Smooth muscle cell (in vitro differentiated cells): Measurements from ENCODE around the gene TBC1D22B. TPM values are rescaled to one million over a fixed set of nuclear protein-coding genes. Genes with fewer than 3 reads are reported as not detected.

ENCODE experiments used
- DNase-seq: peaks from one replicate; lab custom pipeline; 2025; ENCODE audit not compliant: unreplicated experiment; lab: John Stamatoyannopoulos, UW
- H2AFZ ChIP-seq: fragments of 200-600 bp; sonication (generic); 2 replicates; pipeline ENCODE4 v1.6.0; 2016; ENCODE audit warnings: antibody characterized with exemption, low read depth, mild to moderate bottlenecking
- H3F3A ChIP-seq: fragments of 200-600 bp; sonication (generic); 2 replicates; pipeline ENCODE4 v1.6.0; 2017; ENCODE audit warnings: antibody characterized with exemption, low read depth
- H3K27ac ChIP-seq: fragments of 200-600 bp; sonication (generic); 2 replicates; pipeline ENCODE4 v1.5.1; 2016; ENCODE audit warnings: low read depth, mild to moderate bottlenecking
- H3K27me3 ChIP-seq: fragments of 200-600 bp; sonication (generic); 2 replicates; pipeline ENCODE4 v1.6.1; 2016; ENCODE audit warnings: low read depth, mild to moderate bottlenecking
- H3K36me3 ChIP-seq: fragments of 200-600 bp; sonication (generic); 2 replicates; pipeline ENCODE4 v1.5.1; 2016; ENCODE audit warnings: low read depth
- H3K4me1 ChIP-seq: fragments of 200-600 bp; sonication (generic); 2 replicates; pipeline ENCODE4 v1.5.1; 2016; ENCODE audit warnings: low read depth
- H3K4me2 ChIP-seq: fragments of 200-600 bp; sonication (generic); 2 replicates; pipeline ENCODE4 v1.6.0; 2016; ENCODE audit warnings: mild to moderate bottlenecking
- H3K4me3 ChIP-seq: fragments of 200-600 bp; sonication (generic); 2 replicates; pipeline ENCODE4 v1.5.1; 2016; ENCODE audit warnings: mild to moderate bottlenecking
- H3K79me2 ChIP-seq: fragments of 200-600 bp; sonication (generic); 2 replicates; pipeline ENCODE4 v1.6.0; 2016; ENCODE audit warnings: low read depth, mild to moderate bottlenecking
- H3K9ac ChIP-seq: fragments of 200-600 bp; sonication (generic); 2 replicates; pipeline ENCODE4 v1.6.0; 2016; ENCODE audit warnings: low read depth
- H3K9me3 ChIP-seq: fragments of 200-600 bp; sonication (generic); replicated peaks from 2 replicates; pipeline ENCODE4 v1.5.1; 2016; ENCODE audit warnings: low read depth
- H4K20me1 ChIP-seq: fragments of 200-600 bp; sonication (generic); 2 replicates; pipeline ENCODE4 v1.6.0; 2016; ENCODE audit warnings: low read depth
- CTCF ChIP-seq: fragments of 200-600 bp; sonication (generic); IDR thresholded peaks from 2 replicates; pipeline ENCODE4 v1.5.1; 2017; ENCODE audit warnings: borderline replicate concordance, mild to moderate bottlenecking, antibody characterized with exemption; ENCODE audit not compliant: insufficient read depth, poor library complexity, severe bottlenecking
- WGBS: methylation state at CpG from one replicate; pipeline ENCODE4 v1.1.7; 2016; ENCODE audit warnings: low lambda C conversion rate; 5-methylcytosine and 5-hydroxymethylcytosine counted together
- polyA plus RNA-seq: library from polyadenylated mRNA; unstranded; fragments of >200 nt; fragmentation: Nextera tagmentation; extraction: Ambion mirVana; gene quantifications from 2 replicates; pipeline ENCODE4 v1.2.1, GENCODE V29; 2016
- total RNA-seq: library from RNA; depleted of rRNA; stranded (reverse); fragments of >200 nt; gene quantifications from 2 replicates; pipeline ENCODE4 v1.2.3, GENCODE V29; 2014

Gene TBC1D22B
- total and polyA plus RNA-seq, 2 experiments from 2014 or later, result 5.6 to 7.2 TPM

- no peak overlapping the region for H2AFZ ChIP-seq
- peaks cover 5% of the 10 kb centered on the region for H3K36me3 ChIP-seq
- WGBS, result 69% methylated on average over 3 of the region's 3 CpGs
- H3F3A ChIP-seq, result no peaks in the 10 kb centered on the region
- no peak for TF ChIP-seq CTCF
- no peak overlapping the region for H3K27ac ChIP-seq
- no peak for DNase-seq
- no peak overlapping the region for H3K4me2 ChIP-seq
- no peak overlapping the region for H3K9ac ChIP-seq
- H3K4me1 ChIP-seq, result no peaks in the 10 kb centered on the region
- peaks cover 42% of the 10 kb centered on the region for H3K79me2 ChIP-seq
- no peak overlapping the region for H3K4me3 ChIP-seq
- H3K9me3 ChIP-seq, result no peaks in the 10 kb centered on the region
- peaks cover 64% of the 10 kb centered on the region for H4K20me1 ChIP-seq
- H3K27me3 ChIP-seq, result no peaks in the 10 kb centered on the region
Measured at GRCh38 chr6:37265860-37266259, 8.3 kb downstream of the TBC1D22B start.

- no peak overlapping the region for H2AFZ ChIP-seq
- H3K36me3 ChIP-seq, result peaks cover 5% of the 10 kb centered on the region
- no peak overlapping the region for H3K9ac ChIP-seq
- H3K27me3 ChIP-seq, result no peaks in the 10 kb centered on the region
- no peak for TF ChIP-seq CTCF
- 91% methylated on average over 2 of the region's 2 CpGs for WGBS
- no peak overlapping the region for H3K4me2 ChIP-seq
- H3K9me3 ChIP-seq, result no peaks in the 10 kb centered on the region
- H3K79me2 ChIP-seq, result peaks cover 26% of the 10 kb centered on the region
- no peaks in the 10 kb centered on the region for H3K4me1 ChIP-seq
- no peak for DNase-seq
- H3K27ac ChIP-seq, result no peak overlapping the region
- no peaks in the 10 kb centered on the region for H3F3A ChIP-seq
- H3K4me3 ChIP-seq, result no peak overlapping the region
- peaks cover 71% of the 10 kb centered on the region for H4K20me1 ChIP-seq
Measured at GRCh38 chr6:37269105-37269504, 11.5 kb downstream of the TBC1D22B start.

GRCh38 chr6:37272834-37273566 lies 15.4 kb downstream of the TBC1D22B start:
- H3K4me3 ChIP-seq, result no peak overlapping the region
- H4K20me1 ChIP-seq, result peaks cover 68% of the 10 kb centered on the region
- no peaks in the 10 kb centered on the region for H3K9me3 ChIP-seq
- no peak for TF ChIP-seq CTCF
- 81% methylated on average over 8 of the region's 8 CpGs for WGBS
- no peak for DNase-seq
- no peaks in the 10 kb centered on the region for H3K4me1 ChIP-seq
- peaks cover 5% of the 10 kb centered on the region for H3K36me3 ChIP-seq
- H3F3A ChIP-seq, result no peaks in the 10 kb centered on the region
- no peak overlapping the region for H3K4me2 ChIP-seq
- H3K79me2 ChIP-seq, result peaks cover 19% of the 10 kb centered on the region
- H3K9ac ChIP-seq, result no peak overlapping the region
- H3K27ac ChIP-seq, result no peak overlapping the region
- no peak overlapping the region for H2AFZ ChIP-seq
- H3K27me3 ChIP-seq, result no peaks in the 10 kb centered on the region

GRCh38 chr6:37273690-37274089 lies 16.1 kb downstream of the TBC1D22B start:
- no peak overlapping the region for H3K4me3 ChIP-seq
- no peak for DNase-seq
- H3K79me2 ChIP-seq, result peaks cover 19% of the 10 kb centered on the region
- TF ChIP-seq CTCF, result no peak
- H3K9me3 ChIP-seq, result no peaks in the 10 kb centered on the region
- no peak overlapping the region for H3K27ac ChIP-seq
- WGBS, result 87% methylated on average over 3 of the region's 3 CpGs
- no peaks in the 10 kb centered on the region for H3F3A ChIP-seq
- H3K4me1 ChIP-seq, result no peaks in the 10 kb centered on the region
- H3K9ac ChIP-seq, result no peak overlapping the region
- H2AFZ ChIP-seq, result no peak overlapping the region
- peaks cover 68% of the 10 kb centered on the region for H4K20me1 ChIP-seq
- H3K36me3 ChIP-seq, result peaks cover 5% of the 10 kb centered on the region
- no peaks in the 10 kb centered on the region for H3K27me3 ChIP-seq
- no peak overlapping the region for H3K4me2 ChIP-seq
